Activated T-helper 17 cell treated with anti-CD3 and anti-CD28 coated beads, Interleukin-2, amount 50 U/mL, for 72 hours (primary cell): ENCODE measurements around the gene ATP5PO. TPM values are rescaled to one million over a fixed set of nuclear protein-coding genes. Genes with fewer than 3 reads are reported as not detected.

ENCODE experiments used
- ATAC-seq: fragments of 150-1000 bp; cut with Tn5 transposase; replicated peaks from 2 replicates; pipeline ENCODE4 v1.10.0; 2021; ENCODE audit warnings: mild to moderate bottlenecking, moderate library complexity
- H3K27ac Mint-ChIP-seq: one replicate; pipeline ENCODE4 v1.8.0; 2022; ENCODE audit warnings: mixed read lengths
- H3K27me3 Mint-ChIP-seq: one replicate; pipeline ENCODE4 v1.8.0; 2022; ENCODE audit warnings: mixed read lengths
- H3K36me3 Mint-ChIP-seq: one replicate; pipeline ENCODE4 v1.8.0; 2022; ENCODE audit warnings: low read depth, mild to moderate bottlenecking, mixed read lengths
- H3K4me1 Mint-ChIP-seq: one replicate; pipeline ENCODE4 v1.8.0; 2022; ENCODE audit warnings: mixed read lengths
- H3K4me3 Mint-ChIP-seq: one replicate; pipeline ENCODE4 v1.8.0; 2022; ENCODE audit warnings: mild to moderate bottlenecking, mixed read lengths
- H3K9me3 Mint-ChIP-seq: one replicate; pipeline ENCODE4 v1.8.0; 2022; ENCODE audit warnings: mixed read lengths
- total RNA-seq, 2 donors: library from RNA; stranded (reverse); gene quantifications; one replicate each; pipeline ENCODE4 v1.2.3, GENCODE V29; 2022

The ATP5PO gene
- total RNA-seq, 2 donors from 2014 or later, result 203 to 227 TPM

DNA sequence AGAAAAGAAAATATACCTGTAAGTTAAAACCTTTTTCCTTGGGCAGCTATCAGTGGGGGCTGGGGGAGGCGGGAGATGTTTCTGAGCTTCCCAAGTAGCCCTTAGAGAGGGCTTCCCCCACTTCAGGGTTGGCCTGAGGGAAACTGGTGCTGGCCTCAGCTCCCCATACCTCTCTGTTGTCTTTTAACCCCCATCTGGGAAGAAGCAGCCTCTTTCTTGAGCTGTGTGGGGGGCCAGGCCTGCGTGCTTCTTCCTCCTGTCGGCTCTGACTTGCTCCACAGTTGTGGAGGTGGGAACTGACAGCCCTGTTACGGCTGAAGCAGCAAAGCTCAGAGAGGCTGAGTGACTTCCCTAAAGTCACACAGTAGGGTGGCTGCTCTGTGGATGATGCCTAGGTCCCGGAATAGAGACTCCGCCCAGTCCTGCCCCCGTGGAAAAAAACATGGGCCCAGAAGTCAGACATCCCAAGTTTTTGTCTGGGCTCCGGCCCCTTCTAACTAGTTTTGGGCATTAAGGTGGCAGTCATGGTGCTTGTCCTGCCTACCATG lies 55.2 kb downstream of the ATP5PO start:
- ATAC-seq, result no peak
- Mint-ChIP-seq H3K9me3 (no peaks in the 10 kb centered on the region), H3K27ac (no peak overlapping the region), H3K4me1 (no peaks in the 10 kb centered on the region), H3K4me3 (no peak overlapping the region), H3K36me3 (no peaks in the 10 kb centered on the region), H3K27me3 (peaks cover 6% of the 10 kb centered on the region)

GRCh38 chr21:33859373-33860102 lies 56.1 kb downstream of the ATP5PO start:
- Mint-ChIP-seq H3K27ac (no peak overlapping the region), H3K4me1 (no peaks in the 10 kb centered on the region), H3K36me3 (no peaks in the 10 kb centered on the region), H3K9me3 (no peaks in the 10 kb centered on the region), H3K4me3 (no peak overlapping the region), H3K27me3 (peaks cover 3% of the 10 kb centered on the region)
- no peak for ATAC-seq

GRCh38 chr21:33858667-33859372 lies 56.8 kb downstream of the ATP5PO start:
- Mint-ChIP-seq H3K4me1 (no peaks in the 10 kb centered on the region), H3K4me3 (no peak overlapping the region), H3K36me3 (no peaks in the 10 kb centered on the region), H3K27ac (no peak overlapping the region), H3K27me3 (peaks cover 3% of the 10 kb centered on the region), H3K9me3 (no peaks in the 10 kb centered on the region)
- no peak for ATAC-seq

GRCh38 chr21:33857846-33858666 lies 57.5 kb downstream of the ATP5PO start:
- Mint-ChIP-seq H3K4me1 (no peaks in the 10 kb centered on the region), H3K36me3 (no peaks in the 10 kb centered on the region), H3K9me3 (no peaks in the 10 kb centered on the region), H3K27me3 (peaks cover 6% of the 10 kb centered on the region), H3K4me3 (no peak overlapping the region), H3K27ac (no peak overlapping the region)
- no peak for ATAC-seq

DNA sequence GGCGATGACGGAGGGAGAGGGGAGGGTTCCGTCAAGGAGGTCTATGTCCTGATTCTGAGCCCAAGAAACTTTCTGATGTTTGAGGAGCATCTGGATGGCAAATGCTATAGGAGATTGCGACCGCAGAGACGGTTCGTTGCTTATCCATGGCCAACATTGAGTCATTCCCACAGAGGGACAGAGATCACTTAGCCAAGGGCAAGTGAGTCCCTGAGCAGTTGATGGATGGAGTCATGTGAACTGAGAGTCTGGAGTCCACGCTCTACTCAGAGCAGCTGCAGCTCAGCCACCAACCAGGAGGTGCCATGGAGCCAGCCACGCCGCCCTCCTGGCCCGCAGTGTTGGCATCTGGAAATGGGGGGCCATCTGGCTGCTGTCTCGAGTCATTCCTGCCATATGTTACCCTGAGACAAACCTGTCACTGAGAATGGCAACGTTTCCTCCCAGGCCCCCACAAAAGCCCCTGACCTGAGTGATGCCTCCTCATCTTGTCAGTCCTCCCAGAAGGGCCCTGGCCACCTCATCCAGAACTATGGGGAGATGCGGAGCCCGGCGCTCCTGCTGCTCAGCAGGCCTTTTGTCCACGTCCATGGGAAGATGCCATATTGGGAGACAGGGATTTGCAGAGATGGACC lies 58.6 kb downstream of the ATP5PO start:
- H3K9me3 Mint-ChIP-seq, result no peaks in the 10 kb centered on the region
- peaks cover 6% of the 10 kb centered on the region for H3K27me3 Mint-ChIP-seq
- no peak overlapping the region for H3K4me3 Mint-ChIP-seq
- no peak overlapping the region for H3K27ac Mint-ChIP-seq
- H3K4me1 Mint-ChIP-seq, result no peaks in the 10 kb centered on the region
- no peak for ATAC-seq
- no peaks in the 10 kb centered on the region for H3K36me3 Mint-ChIP-seq

DNA sequence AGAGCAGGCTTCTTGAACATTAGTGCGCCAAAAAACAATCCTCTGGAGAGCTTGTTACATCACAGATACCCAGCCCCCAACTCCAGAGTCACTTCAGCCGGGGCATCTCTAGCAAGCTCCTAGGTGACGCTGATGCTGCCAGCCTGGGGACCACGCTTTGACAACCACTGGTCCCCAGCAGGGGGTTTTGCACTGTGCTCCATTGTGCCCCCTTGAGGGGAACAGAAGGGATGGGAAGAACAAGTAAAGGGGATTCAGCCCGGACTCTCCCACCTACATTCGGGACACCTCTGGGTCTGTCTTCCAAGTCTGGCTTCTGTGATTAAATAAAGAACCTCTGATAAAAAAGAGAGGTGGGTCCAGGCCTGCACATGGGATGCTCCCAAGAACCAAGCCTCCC lies 60.4 kb downstream of the ATP5PO start:
- Mint-ChIP-seq H3K27me3 (peaks cover 3% of the 10 kb centered on the region), H3K27ac (no peak overlapping the region), H3K4me3 (no peak overlapping the region), H3K9me3 (no peaks in the 10 kb centered on the region), H3K4me1 (no peaks in the 10 kb centered on the region), H3K36me3 (no peaks in the 10 kb centered on the region)
- no peak for ATAC-seq

- Mint-ChIP-seq H3K27ac (no peak overlapping the region), H3K9me3 (no peaks in the 10 kb centered on the region), H3K27me3 (peaks cover 3% of the 10 kb centered on the region), H3K4me1 (no peaks in the 10 kb centered on the region), H3K4me3 (no peak overlapping the region), H3K36me3 (no peaks in the 10 kb centered on the region)
- no peak for ATAC-seq
These were observed 61.0 kb downstream of the ATP5PO start for GRCh38 chr21:33854604-33855003.

Other genes with a start within 250 kb of the ATP5PO start
- gene MRPS6, start 157.8 kb upstream of the ATP5PO start, total RNA-seq, result 100 to 1,000 TPM; 131 to 141 TPM
- 10 to 100 TPM; 35.5 to 72.2 TPM for gene SLC5A3, start 157.8 kb upstream of the ATP5PO start, total RNA-seq